Stimulated activated CD4-positive, alpha-beta T cell treated with anti-CD3 and anti-CD28 coated beads, Interleukin-15, amount 100 ng/mL, for 1 hour (primary cell): Measurements from ENCODE around the gene RPUSD4.

Experiments
- DNase-seq, 2 donors: peaks; one replicate each; pipeline ENCODE4 v3.0.0-alpha.2; 2020; ENCODE audit warnings: low read depth in 1 of 2, low spot score in 1 of 2

Gene RPUSD4

GRCh38 chr11:126214441-126214840 is 3.0 kb upstream of the RPUSD4 start:
- no peak for DNase-seq

GRCh38 chr11:126212089-126212660 is 725 bp upstream of the RPUSD4 start:
- no peak for DNase-seq

GRCh38 chr11:126210871-126211235 is 597 bp downstream of the RPUSD4 start:
- DNase-seq = no peak

- no peak for DNase-seq
Observed at GRCh38 chr11:126207896-126208295, 3.6 kb downstream of the RPUSD4 start.

GRCh38 chr11:126205359-126205758 is 6.1 kb downstream of the RPUSD4 start:
- no peak for DNase-seq

GRCh38 chr11:126202646-126203359 is 8.6 kb downstream of the RPUSD4 start:
- no peak for DNase-seq

- no peak for DNase-seq
Observed at GRCh38 chr11:126198648-126199047, 12.8 kb downstream of the RPUSD4 start.

GRCh38 chr11:126197277-126197939 is 14.0 kb downstream of the RPUSD4 start:
- no peak for DNase-seq

- no peak for DNase-seq
Observed at GRCh38 chr11:126195119-126195518, 16.3 kb downstream of the RPUSD4 start.

- no peak for DNase-seq
Observed at GRCh38 chr11:126194121-126194543, 17.3 kb downstream of the RPUSD4 start.

GRCh38 chr11:126193038-126193478 is 18.4 kb downstream of the RPUSD4 start:
- no peak for DNase-seq

- no peak for DNase-seq
Observed at GRCh38 chr11:126192361-126192760, 19.1 kb downstream of the RPUSD4 start.

- no peak for DNase-seq
Observed at GRCh38 chr11:126191379-126192073, 19.9 kb downstream of the RPUSD4 start.

- no peak for DNase-seq
Observed at GRCh38 chr11:126190792-126191191, 20.7 kb downstream of the RPUSD4 start.

- DNase-seq = no peak
Observed at GRCh38 chr11:126189109-126189929, 22.1 kb downstream of the RPUSD4 start.

GRCh38 chr11:126188332-126189108 is 22.9 kb downstream of the RPUSD4 start:
- no peak for DNase-seq

- DNase-seq = no peak
Observed at GRCh38 chr11:126186708-126187529, 24.5 kb downstream of the RPUSD4 start.

GRCh38 chr11:126186025-126186698 is 25.3 kb downstream of the RPUSD4 start:
- DNase-seq = no peak
